CD14-positive monocyte (primary cell): ENCODE data around the gene SPC24. TPM values are rescaled to one million over a fixed set of nuclear protein-coding genes. Genes with fewer than 3 reads are reported as not detected.

Source experiments
- DNase-seq, 3 donors: peaks; one replicate each; pipeline ENCODE4 v3.0.0-alpha.2; 2011 to 2022
- H2AFZ ChIP-seq: 2 replicates; pipeline ENCODE4 v1.6.0; 2012; ENCODE audit warnings: mild to moderate bottlenecking, low read depth, low read length, inconsistent platforms; ENCODE audit not compliant: insufficient read depth, poor library complexity, severe bottlenecking
- H3K27ac ChIP-seq, 2 donors: 1 replicate in 1 of 2; 2 replicates in 1 of 2; pipeline ENCODE4 v1.5.1; 2012 to 2013; ENCODE audit warnings: low read length in 2 of 2, control low read depth in 1 of 2, inconsistent platforms in 1 of 2, low read depth in 1 of 2, mild to moderate bottlenecking in 1 of 2
- H3K27me3 ChIP-seq, 2 donors: one replicate each; pipeline versions ENCODE4 v1.6.0 to v1.6.1; 2011 to 2013; ENCODE audit warnings: low read length in 2 of 2; ENCODE audit not compliant: control insufficient read depth in 2 of 2, insufficient read depth in 2 of 2
- H3K36me3 ChIP-seq, 2 donors: replicated peaks in 1 of 2; 1 replicate in 1 of 2; 2 replicates in 1 of 2; pipeline versions ENCODE4 v1.5.1 to v1.6.1; 2012 to 2013; ENCODE audit warnings: low read length in 2 of 2, control low read depth in 1 of 2, inconsistent platforms in 1 of 2, mild to moderate bottlenecking in 1 of 2; ENCODE audit not compliant: insufficient read depth in 2 of 2, control insufficient read depth in 1 of 2
- H3K4me1 ChIP-seq, 2 donors: 1 replicate in 1 of 2; 2 replicates in 1 of 2; pipeline versions ENCODE4 v1.5.1 to v1.6.1; 2012 to 2013; ENCODE audit warnings: low read length in 2 of 2, control low read depth in 1 of 2, inconsistent platforms in 1 of 2, mild to moderate bottlenecking in 1 of 2, moderate library complexity in 1 of 2; ENCODE audit not compliant: insufficient read depth in 2 of 2, control insufficient read depth in 1 of 2
- H3K4me2 ChIP-seq: replicated peaks from 2 replicates; pipeline ENCODE3; 2012; ENCODE audit warnings: low read length, moderate library complexity, mild to moderate bottlenecking; ENCODE audit not compliant: poor library complexity, severe bottlenecking; ENCODE audit errors: extremely low read depth
- H3K4me3 ChIP-seq, 3 experiments: fragments of 200-600 bp in 1 of 3; sonication (generic) in 1 of 3; replicated peaks in 1 of 3; 1 replicate in 2 of 3; 2 replicates in 1 of 3; pipeline ENCODE4 v1.5.1; 2011 to 2013; ENCODE audit warnings: low read length in 3 of 3, mild to moderate bottlenecking in 3 of 3, control low read depth in 2 of 3, low read depth in 2 of 3, inconsistent platforms in 1 of 3, moderate library complexity in 1 of 3
- H3K79me2 ChIP-seq: 2 replicates; pipeline ENCODE4 v1.6.0; 2012; ENCODE audit warnings: mild to moderate bottlenecking, control low read depth, inconsistent platforms, low read length, moderate library complexity; ENCODE audit not compliant: insufficient read depth
- H3K9ac ChIP-seq: 2 replicates; pipeline ENCODE4 v1.6.0; 2017; ENCODE audit warnings: low read length, mild to moderate bottlenecking; ENCODE audit not compliant: insufficient read depth, poor library complexity, severe bottlenecking
- H3K9me3 ChIP-seq, 2 donors: replicated peaks in 1 of 2; 1 replicate in 1 of 2; 2 replicates in 1 of 2; pipeline versions ENCODE4 v1.5.1 to v1.6.1; 2012 to 2013; ENCODE audit warnings: low read length in 2 of 2, control low read depth in 1 of 2; ENCODE audit not compliant: control insufficient read depth in 1 of 2, insufficient read depth in 1 of 2
- H4K20me1 ChIP-seq: 2 replicates; pipeline ENCODE4 v1.6.0; 2012; ENCODE audit warnings: mild to moderate bottlenecking, low read length, control low read depth, moderate library complexity; ENCODE audit not compliant: insufficient read depth
- H3K27ac Mint-ChIP-seq, 7 donors: one replicate each; pipeline ENCODE4 v1.8.0; 2020; ENCODE audit warnings: mild to moderate bottlenecking in 7 of 7, mixed read lengths in 7 of 7, moderate library complexity in 6 of 7, inconsistent platforms in 2 of 7
- H3K27me3 Mint-ChIP-seq, 3 donors: one replicate each; pipeline ENCODE4 v1.8.0; 2021 to 2022; ENCODE audit warnings: low read depth in 3 of 3, mild to moderate bottlenecking in 3 of 3, mixed read lengths in 3 of 3, moderate library complexity in 3 of 3, inconsistent platforms in 1 of 3
- H3K36me3 Mint-ChIP-seq, 2 donors: one replicate each; pipeline ENCODE4 v1.8.0; 2020; ENCODE audit warnings: mixed read lengths in 2 of 2, inconsistent platforms in 1 of 2, mild to moderate bottlenecking in 1 of 2
- H3K4me1 Mint-ChIP-seq: one replicate; pipeline ENCODE4 v1.8.0; 2020; ENCODE audit warnings: mild to moderate bottlenecking, mixed read lengths
- H3K4me3 Mint-ChIP-seq, 2 donors: one replicate each; pipeline ENCODE4 v1.8.0; 2020; ENCODE audit warnings: mild to moderate bottlenecking in 2 of 2, mixed read lengths in 2 of 2, moderate library complexity in 1 of 2
- H3K9me3 Mint-ChIP-seq, 7 donors: one replicate each; pipeline ENCODE4 v1.8.0; 2020 to 2022; ENCODE audit warnings: mixed read lengths in 7 of 7, mild to moderate bottlenecking in 6 of 7, moderate library complexity in 6 of 7, inconsistent platforms in 2 of 7
- CTCF ChIP-seq: fragments of 200-600 bp; IDR thresholded peaks from one replicate; pipeline ENCODE4 v1.8.0; 2022; ENCODE audit warnings: antibody characterized with exemption, mild to moderate bottlenecking
- WGBS: methylation state at CpG from one replicate; pipeline ENCODE4 v1.1.5; 2013; ENCODE audit warnings: missing lambda C conversion rate; ENCODE audit not compliant: insufficient coverage; 5-methylcytosine and 5-hydroxymethylcytosine counted together
- intact Hi-C, 2 donors: fragments of 100-400 bp; cut with micrococcal nuclease; formaldehyde crosslinking; loops; one replicate each; pipeline versions ENCODE4 v1.15.0 to v1.15.1; 2023
- polyA plus RNA-seq, 3 donors: library from polyadenylated mRNA; depleted of rRNA in 1 of 3; unstranded in 2 of 3; stranded (reverse) in 1 of 3; fragments of 300-500 nt in 2 of 3; fragments of >200 nt in 1 of 3; fragmentation: Illumina TruSeq in 2 of 3; gene quantifications; 1 replicate in 2 of 3; 2 replicates in 1 of 3; pipeline ENCODE4 v1.2.3, GENCODE V29; 2012 to 2021

The SPC24 gene
- polyA plus RNA-seq, 3 donors, result 0.27 TPM; not detected in 2

DNA sequence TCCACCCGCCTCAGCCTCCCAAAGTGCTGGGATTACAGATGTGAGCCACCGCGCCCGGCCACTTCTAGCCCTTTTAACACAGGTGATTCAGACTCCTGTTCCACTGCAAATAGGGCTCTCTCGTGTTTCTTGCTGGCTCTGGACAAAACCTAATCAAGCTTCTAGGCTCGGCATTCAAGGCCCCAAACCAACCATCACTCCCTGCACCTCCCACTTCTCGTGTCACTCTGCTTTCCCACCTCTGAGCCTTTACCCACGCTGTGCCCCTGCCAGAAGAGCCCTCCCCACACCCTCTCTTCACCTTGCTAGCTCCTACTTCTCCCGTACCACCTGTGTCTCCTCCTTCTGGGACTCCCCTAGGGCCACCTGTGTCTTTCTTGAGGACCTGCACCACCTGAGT lies 22.0 kb upstream of the SPC24 start:
- peaks cover 6 to 8% of the 10 kb centered on the region in 2 donors for H3K36me3 Mint-ChIP-seq

GRCh38 chr19:11176466-11177193 lies 21.0 kb upstream of the SPC24 start:
- H3K4me1 Mint-ChIP-seq, result peaks cover 11% of the 10 kb centered on the region
- no peaks in the 10 kb centered on the region for H3K27me3 ChIP-seq
- H3K9me3 Mint-ChIP-seq, result no peaks in the 10 kb centered on the region
- intact Hi-C loops, result no loop called here
- H3K27ac ChIP-seq, result no peak overlapping the region
- no peaks in the 10 kb centered on the region for H4K20me1 ChIP-seq
- H3K9ac ChIP-seq, result no peak overlapping the region
- TF ChIP-seq CTCF, result no peak
- H3K27ac Mint-ChIP-seq, result no peak overlapping the region
- H3K36me3 ChIP-seq, result no peaks in the 10 kb centered on the region
- H3K36me3 Mint-ChIP-seq, result peaks cover 6 to 8% of the 10 kb centered on the region in 2 donors
- no peak overlapping the region for H3K4me2 ChIP-seq
- H2AFZ ChIP-seq, result no peak overlapping the region
- no peaks in the 10 kb centered on the region for H3K27me3 Mint-ChIP-seq
- DNase-seq, result no peak
- H3K4me3 ChIP-seq, result no peak overlapping the region
- no peaks in the 10 kb centered on the region for H3K79me2 ChIP-seq
- no peaks in the 10 kb centered on the region for H3K9me3 ChIP-seq
- no peak overlapping the region for H3K4me3 Mint-ChIP-seq
- 97% methylated on average over 15 of the region's 18 CpGs for WGBS
- H3K4me1 ChIP-seq, result no peaks in the 10 kb centered on the region

More for the DNA sequence above, 22.0 kb upstream of the SPC24 start:
- intact Hi-C loops, result no loop called here
- WGBS, result 96% methylated on average over 9 of the region's 9 CpGs
- no peak for TF ChIP-seq CTCF
- DNase-seq, result no peak
- Histone ChIP-seq H3K9ac (no peak overlapping the region), H3K36me3 (no peaks in the 10 kb centered on the region), H2AFZ (no peak overlapping the region), H3K4me1 (no peaks in the 10 kb centered on the region), H3K9me3 (no peaks in the 10 kb centered on the region), H4K20me1 (no peaks in the 10 kb centered on the region), H3K27ac (no peak overlapping the region), H3K79me2 (no peaks in the 10 kb centered on the region), H3K4me3 (no peak overlapping the region), H3K4me2 (no peak overlapping the region), H3K27me3 (no peaks in the 10 kb centered on the region)
- no peaks in the 10 kb centered on the region for H3K9me3 Mint-ChIP-seq
- H3K4me1 Mint-ChIP-seq, result peaks cover 11% of the 10 kb centered on the region
- peak overlapping the region in 1 of 7 donors; percentile 17 for H3K27ac Mint-ChIP-seq
- no peaks in the 10 kb centered on the region for H3K27me3 Mint-ChIP-seq
- no peak overlapping the region for H3K4me3 Mint-ChIP-seq
